DMS 273 treated with DMSO at 0.1 percent for 48 hours (cell line): ENCODE results near the gene LMF1.
A peak's percentile ranks its signal among the peaks of the same experiment; 100 is the strongest.
"Not testable (repeated sequence)": the region's sequence is repeated elsewhere in the genome, so short reads cannot be mapped to it uniquely, and the experiment has no call there.

Experiments used
- DNase-seq: peaks from one replicate; lab custom pipeline; 2025; lab: John Stamatoyannopoulos, UW

The LMF1 gene

GRCh38 chr16:831571-832413 lies 139.0 kb downstream of the LMF1 start:
- DNase-seq = no peak

DNA sequence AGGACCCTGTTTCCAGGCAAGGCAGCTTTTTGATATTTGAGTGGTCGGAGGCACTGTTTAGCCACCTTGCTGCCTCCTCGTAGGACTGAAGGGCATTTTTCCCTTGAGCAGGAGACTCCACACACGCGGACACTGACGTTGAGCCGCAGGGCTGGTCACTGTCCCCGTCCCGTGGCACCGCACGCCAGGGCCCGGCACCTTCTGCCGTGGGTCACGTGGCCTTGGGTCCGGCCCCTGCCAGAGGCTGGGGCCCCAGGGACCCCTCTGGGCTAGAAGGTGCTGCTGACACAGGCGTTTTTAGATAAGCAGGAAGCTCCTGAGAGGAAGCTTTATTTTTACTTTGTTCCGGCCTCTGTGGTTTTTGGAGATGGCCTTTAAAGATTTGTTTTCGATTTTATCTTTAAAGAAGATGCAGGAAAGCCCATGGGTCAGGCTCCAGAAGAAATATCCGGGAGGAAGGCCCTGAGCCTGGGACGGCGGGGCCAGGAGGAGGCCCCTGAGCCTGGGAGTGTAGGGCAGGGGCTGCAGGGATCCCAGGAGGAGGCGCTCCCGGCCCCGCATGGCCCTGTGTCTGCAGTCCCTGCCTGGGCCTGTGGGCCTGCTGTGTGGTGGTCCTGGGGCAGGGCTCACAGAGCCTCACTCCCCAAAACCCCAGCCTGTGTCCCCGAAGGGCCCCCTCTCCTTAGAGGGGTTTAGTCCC lies 139.8 kb downstream of the LMF1 start:
- no peak for DNase-seq

GRCh38 chr16:830107-830870 lies 140.5 kb downstream of the LMF1 start:
- DNase-seq = no peak

- no peak for DNase-seq
These were observed 141.9 kb downstream of the LMF1 start for GRCh38 chr16:828891-829290.

GRCh38 chr16:827513-827912 lies 143.3 kb downstream of the LMF1 start:
- DNase-seq = no peak

DNA sequence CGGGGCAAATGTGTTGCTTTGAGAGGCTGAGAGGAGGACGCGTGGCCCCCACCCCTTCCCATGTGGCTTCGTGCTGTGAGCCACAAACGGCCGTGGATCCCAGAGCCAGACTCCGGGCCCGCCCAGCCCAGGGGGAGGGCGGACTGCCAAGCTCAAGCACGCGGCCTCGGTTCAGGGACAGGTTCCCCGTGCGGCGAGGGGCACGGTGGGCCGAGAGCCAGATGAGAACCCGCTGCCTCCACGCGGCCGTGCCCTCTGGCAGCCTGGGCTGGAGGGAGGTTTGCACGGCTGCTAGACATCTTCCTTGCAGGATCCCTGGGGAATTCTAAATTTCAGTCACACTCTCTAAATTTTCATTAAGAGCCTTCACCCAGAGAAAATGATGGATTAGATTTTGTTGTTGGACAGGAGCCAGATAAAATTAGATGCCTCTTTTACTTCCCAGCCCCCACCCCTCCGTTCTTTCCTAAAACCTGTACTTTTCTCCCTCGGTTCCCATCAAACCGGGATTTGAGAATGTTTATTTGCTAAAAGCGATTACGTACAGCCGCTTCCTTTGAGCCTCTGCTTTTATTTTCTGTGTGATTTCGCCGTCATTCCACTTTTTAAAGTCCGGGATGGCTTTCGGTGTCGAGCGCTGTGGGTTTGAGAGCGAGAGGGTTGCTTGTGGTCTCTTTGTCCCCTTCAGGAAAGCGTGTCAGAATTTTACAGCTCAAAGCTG lies 145.3 kb downstream of the LMF1 start:
- no peak for DNase-seq

DNA sequence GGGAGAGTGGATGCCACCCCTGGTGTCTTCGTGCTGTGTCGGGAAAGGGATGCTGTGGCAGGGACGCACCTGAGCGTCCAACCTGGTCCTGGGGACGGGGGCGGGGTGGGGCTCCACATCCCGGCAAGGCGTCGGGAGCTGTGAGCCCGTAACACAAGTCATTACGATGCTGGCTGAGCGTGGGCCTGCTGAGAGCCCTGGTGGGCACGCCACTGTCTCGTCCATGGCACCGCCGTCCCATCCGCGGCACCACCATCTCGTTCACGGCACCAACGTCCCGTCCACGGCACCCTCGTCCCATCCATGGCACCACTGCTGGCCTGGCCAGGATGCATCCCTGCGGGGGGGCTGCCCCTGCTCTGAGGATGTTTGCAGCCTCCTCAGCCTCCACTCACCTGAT lies 146.2 kb downstream of the LMF1 start:
- DNase-seq = no peak

GRCh38 chr16:824194-824593 lies 146.6 kb downstream of the LMF1 start:
- DNase-seq = no peak

GRCh38 chr16:822909-823297 lies 147.9 kb downstream of the LMF1 start:
- DNase-seq = no peak

DNA sequence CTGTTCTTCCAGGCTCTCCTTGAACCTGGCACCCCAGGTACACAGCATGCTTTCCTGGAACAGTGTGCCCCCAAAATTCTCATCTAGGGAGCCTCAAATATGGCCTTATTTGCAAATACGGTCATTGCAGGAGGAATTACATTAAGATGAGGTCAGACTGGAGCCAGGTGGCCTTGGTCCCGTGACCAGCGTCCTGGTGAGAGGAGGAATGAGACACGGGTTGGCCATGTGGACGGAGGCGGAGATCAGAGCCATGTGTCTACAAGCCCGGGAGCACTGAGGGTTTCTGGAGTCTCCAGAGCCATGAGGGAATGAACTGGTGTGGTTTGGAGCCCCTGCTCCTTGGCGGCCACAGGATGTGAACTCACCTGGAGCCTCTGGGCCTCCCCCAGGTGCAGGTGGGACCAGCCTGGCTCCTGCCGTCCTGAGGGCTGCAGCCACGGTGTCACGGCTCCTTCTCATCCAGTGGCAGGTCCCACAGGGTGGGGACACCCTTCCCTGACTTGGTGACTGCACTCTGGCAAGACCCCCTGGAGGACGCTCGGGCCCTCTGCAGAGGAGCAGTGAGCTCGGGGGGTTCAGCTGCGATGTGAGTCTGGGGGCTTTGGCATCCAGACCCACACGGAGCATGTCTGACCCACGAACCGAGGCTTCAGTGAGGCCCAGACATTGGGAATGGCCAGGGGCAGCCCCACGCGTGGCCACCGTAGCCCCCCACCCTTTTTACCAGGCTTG lies 148.4 kb downstream of the LMF1 start:
- DNase-seq = no peak

GRCh38 chr16:821751-822150 lies 149.0 kb downstream of the LMF1 start:
- DNase-seq = no peak

DNA sequence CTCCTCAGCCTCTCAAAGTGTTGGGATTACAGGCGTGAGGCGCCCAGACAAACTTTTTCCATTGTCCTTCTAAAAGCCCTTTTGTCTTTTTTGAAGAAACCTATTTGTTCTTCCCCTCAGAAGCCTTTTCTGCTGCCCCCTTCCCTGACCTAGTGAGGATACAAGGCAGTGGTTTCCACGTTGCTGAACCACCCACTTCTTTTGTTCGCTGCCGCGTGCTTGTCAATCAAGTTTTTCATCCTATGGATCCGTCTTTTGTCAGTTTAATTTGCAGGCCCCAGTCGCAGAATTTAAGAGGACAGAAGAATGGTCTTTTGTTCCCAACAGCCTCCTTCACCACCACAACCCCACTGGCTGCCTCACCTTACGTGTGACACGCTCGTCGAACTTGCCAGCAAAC lies 150.0 kb downstream of the LMF1 start:
- no peak for DNase-seq

- DNase-seq = not testable (repeated sequence)
These were observed 150.8 kb downstream of the LMF1 start for GRCh38 chr16:820044-820408.

DNA sequence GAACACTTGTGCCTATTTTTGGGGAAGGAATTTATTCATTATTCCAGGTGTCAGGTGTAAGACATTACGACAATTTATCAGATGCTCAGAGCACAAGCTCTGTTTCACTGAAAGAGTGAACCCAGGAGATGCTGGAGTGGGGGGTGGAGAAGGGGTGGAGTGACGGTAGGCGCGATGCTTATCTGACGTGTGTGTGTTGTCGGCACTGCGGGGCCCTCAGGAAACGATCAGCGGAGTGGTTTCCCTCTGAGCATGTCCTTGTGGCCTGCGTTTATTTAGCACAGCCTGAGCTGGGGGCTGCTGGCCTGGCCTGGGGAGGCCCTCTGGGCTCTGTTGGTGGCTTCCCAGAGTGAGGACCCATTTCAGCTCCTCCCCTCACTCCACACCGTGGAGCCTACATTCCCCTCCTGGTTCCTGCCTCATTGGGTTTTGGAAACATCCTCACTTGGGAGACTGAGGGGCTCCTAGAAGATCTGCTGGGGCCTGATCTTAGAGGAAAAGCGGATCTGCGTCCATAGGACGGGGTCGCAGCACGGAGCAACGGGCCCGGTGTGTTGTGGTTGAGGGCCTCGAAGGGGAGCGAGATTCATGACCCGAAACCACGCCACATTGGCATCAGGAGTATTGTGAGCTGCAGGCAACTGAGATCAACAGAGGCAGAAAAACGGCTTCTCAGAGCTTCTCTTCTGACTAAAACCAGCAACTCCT lies 151.3 kb downstream of the LMF1 start:
- DNase-seq = no peak

GRCh38 chr16:818592-818991 lies 152.2 kb downstream of the LMF1 start:
- DNase-seq = no peak

DNA sequence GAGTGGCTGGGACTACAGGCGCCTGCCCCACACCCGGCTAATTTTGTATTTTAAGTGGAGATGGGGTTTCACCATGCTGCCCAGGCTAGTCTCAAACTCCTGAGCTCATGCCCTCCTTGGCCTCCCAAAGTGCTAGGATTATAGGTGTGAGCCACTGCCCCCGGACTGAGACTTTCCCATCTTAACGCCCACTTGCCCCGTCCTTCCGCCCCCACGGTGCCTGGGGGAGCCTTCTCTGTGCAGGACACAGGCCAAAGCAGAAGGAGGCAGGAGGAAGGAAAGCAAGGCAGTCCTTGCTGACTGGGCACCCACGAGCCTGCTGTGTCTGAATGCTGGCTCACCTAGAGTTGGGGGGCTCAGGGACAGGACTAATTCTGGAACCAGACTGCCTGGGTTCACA lies 152.7 kb downstream of the LMF1 start:
- DNase-seq = no peak

GRCh38 chr16:817001-817906 lies 153.5 kb downstream of the LMF1 start:
- peak; percentile 14 for DNase-seq

- DNase-seq = no peak
These were observed 154.9 kb downstream of the LMF1 start for GRCh38 chr16:815861-816260.

- DNase-seq = no peak
These were observed 155.8 kb downstream of the LMF1 start for GRCh38 chr16:814974-815373.

GRCh38 chr16:813916-814412 lies 156.8 kb downstream of the LMF1 start:
- DNase-seq = no peak
